ENCODE data around the gene ACTL8.

Gene ACTL8

GRCh38 chr1:17735793-17736192, 19.3 kb upstream of the ACTL8 start:
- no peak for TF ChIP-seq CTCF (IDR thresholded peaks at IDR 0.05)

GRCh38 chr1:17736625-17737024, 18.5 kb upstream of the ACTL8 start:
- no peak for TF ChIP-seq CTCF (IDR thresholded peaks at IDR 0.05)

GRCh38 chr1:17739050-17739449, 16.1 kb upstream of the ACTL8 start:
- TF ChIP-seq CTCF (IDR thresholded peaks at IDR 0.05) = no peak

- TF ChIP-seq CTCF (IDR thresholded peaks at IDR 0.05) = no peak
These were observed 14.1 kb upstream of the ACTL8 start for GRCh38 chr1:17741052-17741451.

- no peak for TF ChIP-seq CTCF (IDR thresholded peaks at IDR 0.05)
These were observed 12.6 kb upstream of the ACTL8 start for GRCh38 chr1:17742583-17742982.

- no peak for TF ChIP-seq CTCF (IDR thresholded peaks at IDR 0.05)
These were observed 12.0 kb upstream of the ACTL8 start for GRCh38 chr1:17743008-17743647.

- no peak for TF ChIP-seq CTCF (IDR thresholded peaks at IDR 0.05)
These were observed 11.2 kb upstream of the ACTL8 start for GRCh38 chr1:17743925-17744324.

Data from LNCAP (cell line).